ENCODE results near the gene CBY2. TPM values are rescaled to one million over a fixed set of nuclear protein-coding genes. Genes with fewer than 3 reads are reported as not detected.
"Not testable (repeated sequence)": the region's sequence is repeated elsewhere in the genome, so short reads cannot be mapped to it uniquely, and the experiment has no call there.

The CBY2 gene
- total RNA-seq, result not detected in 2 replicates

GRCh38 chr13:45702088-45702487 lies at the start of gene CBY2:
Gene CBY2, plus strand, starts transcription at chr13:45702320. Its CDS starts 71 bp downstream, at chr13:45702391.
- DNase-seq (ENCODE audit: low read depth in 2 of 2), result no peak

GRCh38 chr13:45654633-45655349 lies 47.3 kb upstream of the CBY2 start:
- no peak for DNase-seq (ENCODE audit: low read depth in 2 of 2)

- no peak for DNase-seq (ENCODE audit: low read depth in 2 of 2)
These were observed 43.4 kb upstream of the CBY2 start for GRCh38 chr13:45658586-45659235.

DNA sequence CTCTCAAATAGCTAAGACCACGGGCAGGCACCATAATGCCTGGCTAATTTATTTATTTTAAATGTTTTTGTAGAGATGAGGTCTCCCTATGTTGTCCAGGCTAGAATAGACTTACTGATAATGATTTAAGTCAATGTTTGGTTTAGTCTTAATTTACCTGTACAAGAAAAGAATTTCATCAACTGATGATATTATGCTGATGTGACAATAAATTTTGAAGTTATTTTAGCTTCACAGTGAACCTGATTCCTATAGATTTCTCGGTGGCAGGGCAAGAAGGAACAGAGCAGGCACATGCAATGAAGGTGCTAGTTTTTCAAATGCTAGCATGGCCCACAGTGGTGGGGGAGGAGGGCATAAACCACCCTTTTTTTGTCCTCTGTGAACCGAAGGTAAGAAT lies 42.6 kb upstream of the CBY2 start:
- no peak for DNase-seq (ENCODE audit: low read depth in 2 of 2)

DNA sequence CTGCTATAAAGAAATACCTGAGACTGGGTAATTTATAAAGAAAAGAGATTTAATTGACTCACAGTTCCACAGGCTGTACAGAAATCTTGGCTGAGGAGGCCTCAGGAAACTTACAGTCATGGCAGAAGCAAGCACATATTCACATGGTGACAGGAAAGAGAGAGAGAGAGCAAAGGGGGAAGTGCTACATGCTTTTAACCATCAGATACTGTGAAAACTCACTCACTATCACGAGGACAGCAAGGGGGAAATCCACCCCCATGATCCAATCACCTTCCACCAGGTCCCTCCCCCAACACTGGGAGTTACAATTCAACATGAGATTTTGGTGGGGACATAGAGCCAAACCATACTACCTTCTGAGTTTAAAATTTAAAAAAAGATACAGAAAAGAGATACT lies 41.7 kb upstream of the CBY2 start:
- DNase-seq (ENCODE audit: low read depth in 2 of 2), result not testable (repeated sequence)

DNA sequence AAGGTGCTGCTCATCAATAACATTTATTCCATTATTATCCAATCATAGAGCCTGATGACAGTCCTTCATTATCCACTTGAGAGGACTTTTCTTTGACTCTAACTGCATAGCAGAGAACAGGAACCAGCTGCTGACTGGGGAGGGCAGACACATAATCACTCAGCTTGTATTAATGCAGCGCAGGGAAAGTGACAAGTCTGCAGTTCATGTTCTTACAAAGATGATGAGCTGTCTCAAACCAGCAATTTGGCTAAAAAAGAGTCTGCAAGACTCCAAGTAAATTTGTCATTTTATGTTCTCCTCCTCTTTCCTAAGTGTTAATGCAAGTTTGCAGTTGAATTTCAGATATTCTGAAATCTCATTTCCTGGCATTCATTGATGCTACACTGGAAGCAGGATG lies 40.0 kb upstream of the CBY2 start:
- no peak for DNase-seq (ENCODE audit: low read depth in 2 of 2)

- not testable (repeated sequence) for DNase-seq (ENCODE audit: low read depth in 2 of 2)
These were observed 39.2 kb upstream of the CBY2 start for GRCh38 chr13:45662903-45663302.

DNA sequence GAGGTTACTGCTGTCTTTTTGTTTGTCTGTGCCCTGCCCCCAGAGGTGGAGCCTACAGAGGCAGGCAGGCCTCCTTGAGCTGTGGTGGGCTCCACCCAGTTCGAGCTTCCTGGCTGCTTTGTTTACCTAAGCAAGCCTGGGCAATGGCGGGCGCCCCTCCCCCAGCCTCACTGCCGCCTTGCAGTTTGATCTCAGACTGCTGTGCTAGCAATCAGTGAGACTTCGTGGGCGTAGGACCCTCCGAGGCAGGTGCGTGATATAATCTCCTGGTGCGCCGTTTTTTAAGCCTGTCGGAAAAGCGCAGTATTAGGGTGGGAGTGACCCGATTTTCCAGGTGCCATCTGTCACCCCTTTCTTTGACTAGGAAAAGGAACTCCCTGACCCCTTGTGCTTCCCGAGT lies 32.5 kb upstream of the CBY2 start:
- DNase-seq (ENCODE audit: low read depth in 2 of 2), result not testable (repeated sequence)

DNA sequence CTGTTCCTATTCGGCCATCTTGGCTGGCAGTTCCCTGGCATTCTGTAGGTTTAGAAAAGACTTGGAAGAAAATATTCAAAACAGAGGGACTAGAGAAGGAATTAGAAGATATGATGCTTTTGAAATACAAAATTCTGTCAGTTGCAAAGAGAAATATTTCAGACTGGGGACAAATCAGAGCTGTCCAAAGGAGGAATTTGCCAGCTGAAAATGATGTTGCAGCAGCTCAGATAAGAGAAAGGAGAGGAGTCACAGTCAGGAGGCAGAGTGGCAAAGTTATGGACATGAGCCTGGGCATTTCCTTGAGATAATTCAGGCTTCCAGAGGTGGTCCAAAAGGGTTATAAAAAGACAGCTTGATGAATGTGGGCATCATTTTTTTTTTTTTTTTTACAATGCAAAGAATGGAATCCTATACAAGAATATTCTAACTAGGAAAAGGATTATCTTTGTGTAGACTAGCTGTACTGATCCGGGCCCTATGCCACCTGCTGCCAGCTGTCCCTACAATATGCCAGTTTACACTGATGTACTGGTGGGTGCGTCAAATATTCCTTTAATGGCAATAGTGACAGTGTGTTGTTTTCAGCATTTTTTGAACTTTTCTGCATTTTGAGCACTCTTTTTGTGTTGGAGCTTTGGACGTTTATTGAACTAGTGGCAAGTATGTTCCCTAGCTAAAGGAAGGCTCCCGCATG lies 31.8 kb upstream of the CBY2 start:
- DNase-seq (ENCODE audit: low read depth in 2 of 2), result no peak

GRCh38 chr13:45674908-45675307 lies 27.2 kb upstream of the CBY2 start:
- DNase-seq (ENCODE audit: low read depth in 2 of 2), result no peak

GRCh38 chr13:45678282-45678681 lies 23.8 kb upstream of the CBY2 start:
- no peak for DNase-seq (ENCODE audit: low read depth in 2 of 2)

- DNase-seq (ENCODE audit: low read depth in 2 of 2), result no peak
These were observed 21.0 kb upstream of the CBY2 start for GRCh38 chr13:45681113-45681512.

GRCh38 chr13:45682494-45683008 lies 19.6 kb upstream of the CBY2 start:
- no peak for DNase-seq (ENCODE audit: low read depth in 2 of 2)

DNA sequence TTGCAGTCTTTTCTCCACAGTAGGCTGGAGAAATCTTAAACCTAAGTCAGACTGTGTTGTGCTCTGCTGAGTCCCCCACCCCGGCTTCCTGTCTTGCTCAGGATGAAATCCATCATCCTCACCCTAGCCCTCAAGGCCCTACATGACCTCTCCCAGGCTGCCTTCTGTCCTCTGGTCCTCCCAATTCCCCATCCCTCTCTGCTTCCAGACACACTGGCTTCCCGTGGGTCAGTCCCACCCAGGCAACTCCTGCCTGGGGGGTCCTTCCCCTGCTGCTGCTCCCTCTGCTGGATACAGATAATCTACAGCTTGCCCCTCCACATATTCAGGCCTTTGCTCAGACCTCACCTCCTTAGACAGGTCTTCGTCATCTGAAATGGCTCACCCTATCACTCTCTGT lies 18.4 kb upstream of the CBY2 start:
- DNase-seq (ENCODE audit: low read depth in 2 of 2), result no peak

DNA sequence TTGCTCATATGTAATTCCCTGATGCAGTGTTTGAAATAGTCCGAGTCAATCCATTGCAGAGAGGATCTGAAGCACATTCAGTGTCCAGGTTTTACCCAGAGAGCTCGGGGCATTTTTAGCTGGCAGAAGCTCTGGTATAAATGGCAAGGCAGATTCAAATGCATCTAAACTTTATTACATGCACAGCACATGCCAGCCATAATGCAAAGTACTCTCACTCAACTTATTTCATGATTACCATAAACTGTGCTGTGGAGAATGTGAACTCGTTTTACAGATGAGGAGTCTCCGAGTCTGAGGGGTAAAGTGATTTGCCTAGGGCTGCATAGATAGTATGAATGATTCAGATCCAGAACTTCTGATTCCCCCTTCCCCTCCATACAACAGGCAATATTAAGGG lies 13.5 kb upstream of the CBY2 start:
- DNase-seq (ENCODE audit: low read depth in 2 of 2), result no peak

- DNase-seq (ENCODE audit: low read depth in 2 of 2), result no peak
These were observed 11.5 kb upstream of the CBY2 start for GRCh38 chr13:45690636-45691035.

GRCh38 chr13:45691251-45691650 lies 10.9 kb upstream of the CBY2 start:
- DNase-seq (ENCODE audit: low read depth in 2 of 2), result no peak

GRCh38 chr13:45691667-45692066 lies 10.5 kb upstream of the CBY2 start:
- DNase-seq (ENCODE audit: low read depth in 2 of 2), result no peak

- DNase-seq (ENCODE audit: low read depth in 2 of 2), result no peak
These were observed 6.9 kb upstream of the CBY2 start for GRCh38 chr13:45695198-45695730.

- no peak for DNase-seq (ENCODE audit: low read depth in 2 of 2)
These were observed 5.4 kb upstream of the CBY2 start for GRCh38 chr13:45696610-45697226.

DNA sequence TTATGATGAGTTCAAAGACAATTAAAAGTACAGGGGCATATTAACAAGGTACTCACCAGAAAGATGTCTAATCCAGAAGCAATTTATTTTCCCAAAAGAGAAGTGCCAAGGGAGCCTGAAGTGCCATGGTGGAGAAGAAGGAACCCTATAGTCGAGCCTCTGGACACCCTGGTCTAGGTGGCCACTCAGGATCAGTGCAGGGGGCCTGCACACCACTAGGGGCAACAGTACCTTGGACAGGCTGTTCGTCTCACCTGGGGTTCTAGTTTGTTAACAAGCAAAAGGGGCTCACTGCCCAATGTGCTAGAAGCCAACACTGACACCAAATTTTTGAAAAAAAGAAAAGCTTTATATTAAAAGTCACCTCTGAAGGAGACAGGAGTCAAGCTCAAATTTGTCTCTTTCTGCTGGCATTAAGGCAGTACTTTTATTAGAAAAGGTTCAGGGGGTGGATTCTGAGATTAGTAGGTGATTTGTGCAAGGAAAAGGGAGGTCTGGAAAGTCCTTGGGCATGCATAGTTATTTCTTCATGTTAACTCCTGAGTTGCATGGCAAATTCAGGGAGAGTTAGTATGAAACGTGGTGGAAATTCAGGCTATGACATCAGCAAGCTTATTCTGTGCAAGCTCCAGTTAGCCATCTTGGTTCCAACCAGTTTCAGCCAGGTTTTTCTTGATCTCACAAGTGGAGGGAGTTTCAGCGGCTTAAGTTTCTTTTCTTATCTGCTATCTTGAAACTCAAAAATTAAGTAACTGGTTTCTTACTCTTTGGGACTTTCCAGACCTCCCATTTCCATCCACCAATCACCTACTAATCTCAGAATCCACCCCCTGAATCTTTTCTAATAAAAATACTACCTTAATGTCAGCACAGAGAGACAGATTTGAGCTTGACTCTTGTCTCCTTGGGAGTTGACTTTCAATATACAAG lies 884 bp upstream of the CBY2 start:
- no peak for DNase-seq (ENCODE audit: low read depth in 2 of 2)
